A549 (cell line): ENCODE results near the gene KCNQ1OT1.

Experiments
- BHLHE40 ChIP-seq: IDR thresholded peaks from 2 replicates; pipeline ENCODE4 v1.6.1; 2012; ENCODE audit warnings: low read depth, low read length, inconsistent platforms
- CBX2 ChIP-seq: fragments of 200-600 bp; sonication (generic); IDR thresholded peaks from 2 replicates; pipeline ENCODE4 v1.6.1; 2016; ENCODE audit warnings: low read depth, mild to moderate bottlenecking, borderline replicate concordance
- CHD4 ChIP-seq: fragments of 200-600 bp; sonication (generic); IDR thresholded peaks from 2 replicates; pipeline ENCODE4 v1.6.1; 2016; ENCODE audit warnings: antibody characterized with exemption, mild to moderate bottlenecking, borderline replicate concordance
- EP300 ChIP-seq, 2 experiments: fragments of >200 bp; sonication (Bioruptor Twin); formaldehyde crosslinking; IDR thresholded peaks; 2 replicates in 1 of 2; 3 replicates in 1 of 2; pipeline ENCODE4 v1.6.1; 2016 to 2017
- JUN ChIP-seq, 2 experiments: fragments of >200 bp; sonication (Bioruptor Twin); formaldehyde crosslinking; IDR thresholded peaks; 2 replicates in 1 of 2; 3 replicates in 1 of 2; pipeline ENCODE4 v1.6.1; 2016 to 2017
- JUNB ChIP-seq: fragments of >200 bp; sonication (Bioruptor Twin); formaldehyde crosslinking; IDR thresholded peaks from 2 replicates; pipeline ENCODE4 v1.6.1; 2016
- POLR2A ChIP-seq: IDR thresholded peaks from 2 replicates; pipeline ENCODE4 v1.6.1; 2012; ENCODE audit warnings: mild to moderate bottlenecking, low read length
- RAD21 ChIP-seq, 2 experiments: fragments of >200 bp in 1 of 2; sonication (Bioruptor Twin) in 1 of 2; formaldehyde crosslinking in 1 of 2; IDR thresholded peaks in 1 of 2; conservative IDR thresholded peaks in 1 of 2; 2 replicates in 1 of 2; 3 replicates in 1 of 2; pipeline ENCODE4 v1.6.1; 2012 to 2018; ENCODE audit warnings: inconsistent platforms in 1 of 2
- SMC3 ChIP-seq: fragments of >200 bp; sonication (Bioruptor Twin); formaldehyde crosslinking; IDR thresholded peaks from 3 replicates; pipeline ENCODE4 v1.6.1; 2018; ENCODE audit warnings: inconsistent platforms
- TP53 ChIP-seq: fragments of 250-450 bp; sonication (Bioruptor Pico); IDR thresholded peaks from 2 replicates; pipeline ENCODE4 v1.5.0; 2021; ENCODE audit warnings: mild to moderate bottlenecking, moderate library complexity
- TF ChIP-seq, protein P1 (sequence below): fragments of >200 bp; sonication (Bioruptor Twin); formaldehyde crosslinking; IDR thresholded peaks from 3 replicates; pipeline ENCODE4 v1.5.1; 2016
- TF ChIP-seq, protein P2 (sequence below): fragments of 200-600 bp; sonication (generic); IDR thresholded peaks from 2 replicates; pipeline ENCODE4 v1.6.1; 2016; ENCODE audit warnings: antibody characterized with exemption, mild to moderate bottlenecking, moderate library complexity
- TF ChIP-seq, protein P3 (sequence below): fragments of 250-450 bp; sonication (Bioruptor Pico); IDR thresholded peaks from 2 replicates; pipeline ENCODE4 v1.5.0; 2021; ENCODE audit warnings: mild to moderate bottlenecking, moderate library complexity, borderline replicate concordance

DNA sequence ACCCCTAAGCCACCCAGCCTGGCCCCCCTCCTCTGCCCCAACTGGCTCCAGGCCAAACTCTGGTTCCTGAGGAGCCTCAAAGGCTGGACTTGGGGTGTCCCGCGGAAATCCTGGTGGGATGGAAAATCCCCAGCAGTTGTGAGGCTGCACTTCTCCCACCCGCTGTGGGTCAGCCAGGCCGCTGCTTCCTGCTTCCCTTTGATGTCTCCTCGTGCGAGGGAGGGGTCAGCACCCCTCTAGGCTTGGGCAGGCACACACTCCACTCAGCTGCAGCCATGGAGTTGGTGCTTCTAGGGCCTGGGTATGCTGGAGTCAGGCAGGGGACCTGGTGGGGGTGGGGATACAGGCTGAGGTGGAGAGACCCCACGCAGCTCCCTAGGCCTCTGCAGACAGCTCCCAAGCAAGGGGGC, 12.0 kb downstream of the KCNQ1OT1 start:
- TF ChIP-seq BHLHE40 (no peak), RAD21 (conservative IDR thresholded peaks at IDR 0.05 in 1 of 2, IDR thresholded peaks at IDR 0.05 in 1 of 2) (no peak), CBX2 (no peak), EP300 (IDR thresholded peaks at IDR 0.05) (no peak), JUNB (no peak), CHD4 (no peak), POLR2A (no peak), TP53 (CRISPR knock-in tag) (no peak), SMC3 (no peak), JUN (IDR thresholded peaks at IDR 0.05) (no peak)
- TF ChIP-seq, protein P1, sequence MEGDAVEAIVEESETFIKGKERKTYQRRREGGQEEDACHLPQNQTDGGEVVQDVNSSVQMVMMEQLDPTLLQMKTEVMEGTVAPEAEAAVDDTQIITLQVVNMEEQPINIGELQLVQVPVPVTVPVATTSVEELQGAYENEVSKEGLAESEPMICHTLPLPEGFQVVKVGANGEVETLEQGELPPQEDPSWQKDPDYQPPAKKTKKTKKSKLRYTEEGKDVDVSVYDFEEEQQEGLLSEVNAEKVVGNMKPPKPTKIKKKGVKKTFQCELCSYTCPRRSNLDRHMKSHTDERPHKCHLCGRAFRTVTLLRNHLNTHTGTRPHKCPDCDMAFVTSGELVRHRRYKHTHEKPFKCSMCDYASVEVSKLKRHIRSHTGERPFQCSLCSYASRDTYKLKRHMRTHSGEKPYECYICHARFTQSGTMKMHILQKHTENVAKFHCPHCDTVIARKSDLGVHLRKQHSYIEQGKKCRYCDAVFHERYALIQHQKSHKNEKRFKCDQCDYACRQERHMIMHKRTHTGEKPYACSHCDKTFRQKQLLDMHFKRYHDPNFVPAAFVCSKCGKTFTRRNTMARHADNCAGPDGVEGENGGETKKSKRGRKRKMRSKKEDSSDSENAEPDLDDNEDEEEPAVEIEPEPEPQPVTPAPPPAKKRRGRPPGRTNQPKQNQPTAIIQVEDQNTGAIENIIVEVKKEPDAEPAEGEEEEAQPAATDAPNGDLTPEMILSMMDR = no peak
- TF ChIP-seq, protein P2, sequence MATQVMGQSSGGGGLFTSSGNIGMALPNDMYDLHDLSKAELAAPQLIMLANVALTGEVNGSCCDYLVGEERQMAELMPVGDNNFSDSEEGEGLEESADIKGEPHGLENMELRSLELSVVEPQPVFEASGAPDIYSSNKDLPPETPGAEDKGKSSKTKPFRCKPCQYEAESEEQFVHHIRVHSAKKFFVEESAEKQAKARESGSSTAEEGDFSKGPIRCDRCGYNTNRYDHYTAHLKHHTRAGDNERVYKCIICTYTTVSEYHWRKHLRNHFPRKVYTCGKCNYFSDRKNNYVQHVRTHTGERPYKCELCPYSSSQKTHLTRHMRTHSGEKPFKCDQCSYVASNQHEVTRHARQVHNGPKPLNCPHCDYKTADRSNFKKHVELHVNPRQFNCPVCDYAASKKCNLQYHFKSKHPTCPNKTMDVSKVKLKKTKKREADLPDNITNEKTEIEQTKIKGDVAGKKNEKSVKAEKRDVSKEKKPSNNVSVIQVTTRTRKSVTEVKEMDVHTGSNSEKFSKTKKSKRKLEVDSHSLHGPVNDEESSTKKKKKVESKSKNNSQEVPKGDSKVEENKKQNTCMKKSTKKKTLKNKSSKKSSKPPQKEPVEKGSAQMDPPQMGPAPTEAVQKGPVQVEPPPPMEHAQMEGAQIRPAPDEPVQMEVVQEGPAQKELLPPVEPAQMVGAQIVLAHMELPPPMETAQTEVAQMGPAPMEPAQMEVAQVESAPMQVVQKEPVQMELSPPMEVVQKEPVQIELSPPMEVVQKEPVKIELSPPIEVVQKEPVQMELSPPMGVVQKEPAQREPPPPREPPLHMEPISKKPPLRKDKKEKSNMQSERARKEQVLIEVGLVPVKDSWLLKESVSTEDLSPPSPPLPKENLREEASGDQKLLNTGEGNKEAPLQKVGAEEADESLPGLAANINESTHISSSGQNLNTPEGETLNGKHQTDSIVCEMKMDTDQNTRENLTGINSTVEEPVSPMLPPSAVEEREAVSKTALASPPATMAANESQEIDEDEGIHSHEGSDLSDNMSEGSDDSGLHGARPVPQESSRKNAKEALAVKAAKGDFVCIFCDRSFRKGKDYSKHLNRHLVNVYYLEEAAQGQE = no peak
- TF ChIP-seq, protein P3, sequence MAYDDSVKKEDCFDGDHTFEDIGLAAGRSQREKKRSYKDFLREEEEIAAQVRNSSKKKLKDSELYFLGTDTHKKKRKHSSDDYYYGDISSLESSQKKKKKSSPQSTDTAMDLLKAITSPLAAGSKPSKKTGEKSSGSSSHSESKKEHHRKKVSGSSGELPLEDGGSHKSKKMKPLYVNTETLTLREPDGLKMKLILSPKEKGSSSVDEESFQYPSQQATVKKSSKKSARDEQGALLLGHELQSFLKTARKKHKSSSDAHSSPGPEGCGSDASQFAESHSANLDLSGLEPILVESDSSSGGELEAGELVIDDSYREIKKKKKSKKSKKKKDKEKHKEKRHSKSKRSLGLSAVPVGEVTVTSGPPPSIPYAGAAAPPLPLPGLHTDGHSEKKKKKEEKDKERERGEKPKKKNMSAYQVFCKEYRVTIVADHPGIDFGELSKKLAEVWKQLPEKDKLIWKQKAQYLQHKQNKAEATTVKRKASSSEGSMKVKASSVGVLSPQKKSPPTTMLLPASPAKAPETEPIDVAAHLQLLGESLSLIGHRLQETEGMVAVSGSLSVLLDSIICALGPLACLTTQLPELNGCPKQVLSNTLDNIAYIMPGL (CRISPR knock-in tag) = no peak
